Renal cortex interstitium (tissue), 15 donors: Measurements from ENCODE around the gene FSCB. TPM values are rescaled to one million over a fixed set of nuclear protein-coding genes. Genes with fewer than 3 reads are reported as not detected.
"Not testable (repeated sequence)": the region's sequence is repeated elsewhere in the genome, so short reads cannot be mapped to it uniquely, and the experiment has no call there.

ENCODE experiments used
- DNase-seq, 11 donors: peaks; one replicate each; pipeline ENCODE4 v3.0.0-alpha.2; 2013; ENCODE audit warnings: low read depth in 9 of 11, low spot score in 4 of 11; ENCODE audit errors: extremely low read depth in 1 of 11
- long read RNA-seq, 16 experiments: transcript quantifications; one replicate each; lab custom pipeline, GENCODE V29; 2026
- polyA plus RNA-seq, 3 donors: library from polyadenylated mRNA; unstranded; fragments of 120-200 nt; gene quantifications; one replicate each; pipeline ENCODE4 v1.2.1, GENCODE V29; 2013; ENCODE audit not compliant: insufficient read length in 3 of 3

Gene FSCB, protein sequence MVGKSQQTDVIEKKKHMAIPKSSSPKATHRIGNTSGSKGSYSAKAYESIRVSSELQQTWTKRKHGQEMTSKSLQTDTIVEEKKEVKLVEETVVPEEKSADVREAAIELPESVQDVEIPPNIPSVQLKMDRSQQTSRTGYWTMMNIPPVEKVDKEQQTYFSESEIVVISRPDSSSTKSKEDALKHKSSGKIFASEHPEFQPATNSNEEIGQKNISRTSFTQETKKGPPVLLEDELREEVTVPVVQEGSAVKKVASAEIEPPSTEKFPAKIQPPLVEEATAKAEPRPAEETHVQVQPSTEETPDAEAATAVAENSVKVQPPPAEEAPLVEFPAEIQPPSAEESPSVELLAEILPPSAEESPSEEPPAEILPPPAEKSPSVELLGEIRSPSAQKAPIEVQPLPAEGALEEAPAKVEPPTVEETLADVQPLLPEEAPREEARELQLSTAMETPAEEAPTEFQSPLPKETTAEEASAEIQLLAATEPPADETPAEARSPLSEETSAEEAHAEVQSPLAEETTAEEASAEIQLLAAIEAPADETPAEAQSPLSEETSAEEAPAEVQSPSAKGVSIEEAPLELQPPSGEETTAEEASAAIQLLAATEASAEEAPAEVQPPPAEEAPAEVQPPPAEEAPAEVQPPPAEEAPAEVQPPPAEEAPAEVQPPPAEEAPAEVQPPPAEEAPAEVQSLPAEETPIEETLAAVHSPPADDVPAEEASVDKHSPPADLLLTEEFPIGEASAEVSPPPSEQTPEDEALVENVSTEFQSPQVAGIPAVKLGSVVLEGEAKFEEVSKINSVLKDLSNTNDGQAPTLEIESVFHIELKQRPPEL
- polyA plus RNA-seq: not detected
- long read RNA-seq, donor 1: 0 reads
- long read RNA-seq, donor 2, partial matches to known transcripts: 0 of 1 reads
- long read RNA-seq, donor 2, other reads (novel, unspliced or antisense): 0 of 1 reads
- long read RNA-seq, donor 3: 0 reads
- long read RNA-seq, donor 4: 0 reads
- long read RNA-seq, donor 5: 0 reads
- long read RNA-seq, donor 6: 0 reads
- long read RNA-seq, donor 7: 0 reads
- long read RNA-seq, donor 8: 0 reads
- long read RNA-seq, donor 9: 0 reads
- long read RNA-seq, donor 10, partial matches to known transcripts: 0 of 1 reads
- long read RNA-seq, donor 10, other reads (novel, unspliced or antisense): 0 of 1 reads
- long read RNA-seq, donor 11: 0 reads
- long read RNA-seq, donor 12: 0 reads
- long read RNA-seq, donor 13: 0 reads
- long read RNA-seq, donor 14: 0 reads
- long read RNA-seq, donor 15: 0 reads
- long read RNA-seq, donor 16, partial matches to known transcripts: 0 of 1 reads
- long read RNA-seq, donor 16, other reads (novel, unspliced or antisense): 0 of 1 reads

GRCh38 chr14:44507183-44507582, at the start of gene FSCB:
Gene FSCB, minus strand, starts transcription at chr14:44507283. Its CDS starts 296 bp downstream, at chr14:44506987.
- DNase-seq: no peak

GRCh38 chr14:44531658-44532057, 24.6 kb upstream of the FSCB start:
- no peak for DNase-seq

GRCh38 chr14:44530475-44530874, 23.4 kb upstream of the FSCB start:
- no peak for DNase-seq

DNA sequence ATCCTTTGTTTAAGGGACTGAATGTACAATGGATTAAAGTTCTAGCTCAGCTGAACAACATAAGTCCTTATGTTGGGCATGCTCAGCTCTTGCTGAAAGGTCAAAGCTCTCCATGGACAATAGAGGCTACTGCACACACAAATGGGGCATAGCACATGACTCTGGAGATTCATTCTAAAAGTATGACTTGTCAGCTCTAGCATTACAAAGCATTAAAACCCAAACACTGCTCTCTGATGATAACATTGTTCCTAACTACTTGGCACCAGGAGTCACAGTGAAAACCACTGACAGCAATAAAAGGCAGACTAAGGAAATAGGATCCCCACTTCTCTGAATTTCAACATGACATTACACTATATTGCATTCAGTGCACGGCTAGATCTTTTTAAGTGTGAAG, 21.9 kb upstream of the FSCB start:
- DNase-seq: no peak

DNA sequence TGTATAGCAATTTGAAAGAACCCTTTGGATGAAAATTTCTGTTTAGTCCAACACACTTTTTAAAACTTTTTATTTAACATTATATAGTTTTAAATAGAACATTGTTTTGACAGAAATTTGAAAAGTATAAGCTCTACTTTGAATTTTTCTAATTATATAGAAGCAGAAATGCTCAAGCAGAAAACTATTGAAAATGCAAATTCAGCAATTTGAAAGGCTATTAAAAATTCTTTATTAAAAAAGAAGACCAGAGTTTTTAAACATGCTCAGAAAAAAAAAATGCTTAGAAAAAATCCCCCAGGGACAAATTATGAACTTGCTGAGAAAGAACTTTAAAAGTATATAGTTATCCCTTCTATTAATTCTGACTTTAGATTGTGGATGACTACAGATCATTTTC, 21.1 kb upstream of the FSCB start:
- no peak for DNase-seq

- no peak for DNase-seq
These were observed 18.2 kb upstream of the FSCB start for GRCh38 chr14:44525237-44525636.

DNA sequence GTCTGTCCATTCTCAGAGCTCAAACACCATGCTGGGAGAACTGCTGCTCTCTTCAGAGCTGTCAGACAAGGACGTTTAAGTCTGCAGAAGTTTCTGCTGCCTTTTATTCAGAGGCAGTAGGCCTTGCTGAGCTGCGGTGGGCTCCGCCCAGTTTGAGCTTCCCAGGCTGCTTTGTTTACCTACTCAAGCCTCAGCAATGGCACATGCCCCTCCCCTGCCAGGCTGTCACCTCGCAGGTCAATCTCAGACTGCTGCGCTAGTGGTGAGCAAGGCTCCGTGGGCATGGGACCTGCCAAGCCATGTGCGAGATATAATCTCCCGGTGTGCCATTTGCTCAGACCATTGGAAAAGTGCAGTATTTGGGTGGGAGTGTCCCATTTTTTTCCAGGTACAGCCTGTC, 8.6 kb upstream of the FSCB start:
- DNase-seq: not testable (repeated sequence)

GRCh38 chr14:44508834-44509233, 1.8 kb upstream of the FSCB start:
- no peak for DNase-seq

GRCh38 chr14:44505588-44505987, 1.5 kb downstream of the FSCB start:
- no peak for DNase-seq

GRCh38 chr14:44497148-44497547, 9.9 kb downstream of the FSCB start:
- DNase-seq: no peak

DNA sequence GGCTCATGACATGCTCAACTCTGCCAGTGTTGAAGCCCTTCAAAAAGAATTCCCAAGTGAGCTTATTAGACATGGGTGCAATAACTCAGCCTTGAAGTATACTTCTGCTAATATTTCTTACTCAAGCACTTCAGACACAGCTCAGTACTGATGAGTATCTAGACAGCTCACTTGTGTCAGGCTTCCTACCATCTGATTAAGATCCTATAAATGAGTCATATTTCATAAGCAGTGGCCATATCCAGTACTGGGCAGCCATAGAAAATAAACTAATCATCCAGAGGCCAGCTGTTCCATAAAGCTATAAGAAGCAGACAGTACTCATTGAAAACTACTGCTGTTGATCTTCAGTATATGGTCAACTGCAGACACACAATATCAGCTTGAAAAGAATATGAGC, 12.9 kb downstream of the FSCB start:
- no peak for DNase-seq

- no peak for DNase-seq
These were observed 16.1 kb downstream of the FSCB start for GRCh38 chr14:44490966-44491365.

DNA sequence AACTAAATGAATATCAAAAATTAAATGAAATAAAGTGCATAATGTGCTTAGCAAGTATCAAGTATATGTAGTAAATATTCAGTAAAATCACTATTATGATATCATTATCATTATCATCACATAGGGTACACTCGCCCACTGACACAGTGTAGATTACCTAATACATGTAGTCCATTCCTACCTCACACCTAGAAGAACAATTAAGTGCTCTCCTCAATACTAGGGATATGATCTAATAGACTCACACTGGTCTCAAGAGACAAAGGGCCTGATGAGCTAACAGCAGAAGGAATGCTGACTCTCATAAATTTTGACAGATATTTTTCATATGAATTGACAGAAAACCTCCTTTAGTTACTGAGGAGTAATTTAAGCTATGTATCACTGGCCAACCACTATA, 29.1 kb downstream of the FSCB start:
- no peak for DNase-seq

- no peak for DNase-seq
These were observed 38.3 kb downstream of the FSCB start for GRCh38 chr14:44468771-44469170.

GRCh38 chr14:44463356-44464004, 43.6 kb downstream of the FSCB start:
- no peak for DNase-seq

- DNase-seq: no peak
These were observed 44.7 kb downstream of the FSCB start for GRCh38 chr14:44462381-44462780.

DNA sequence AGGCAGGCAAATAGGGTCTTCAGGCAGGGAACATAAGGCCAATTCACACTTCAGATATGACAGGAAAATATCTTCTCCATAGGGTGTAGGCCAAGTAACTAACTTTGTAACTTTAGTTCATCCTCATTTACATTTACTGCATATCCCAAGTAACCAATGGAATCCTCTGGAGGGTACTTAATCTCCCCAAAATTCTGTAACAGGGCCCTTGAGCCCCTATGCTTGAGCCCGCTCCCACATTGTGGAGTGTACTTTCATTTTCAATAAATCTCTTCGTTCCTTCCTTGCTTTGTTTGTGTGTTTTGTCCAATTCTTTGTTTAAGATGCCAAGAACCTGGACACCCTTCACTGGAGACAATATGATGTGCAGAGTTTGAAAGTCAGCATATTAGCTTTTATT, 45.3 kb downstream of the FSCB start:
- no peak for DNase-seq
